GM12878 (cell line): Measurements from ENCODE around the gene ETV6. TPM values are rescaled to one million over a fixed set of nuclear protein-coding genes. Genes with fewer than 3 reads are reported as not detected.

Experiments
- ATAC-seq: fragments of 200-7000 bp; cut with Tn5 transposase; 3 replicates; pipeline ENCODE4 v1.9.1; 2020; ENCODE audit warnings: mild to moderate bottlenecking, moderate library complexity
- BruUV-seq: library from RNA; stranded (reverse); fragments of 400-500 nt; replicated peaks from 2 replicates; lab custom pipeline; 2021; lab: Mats Ljungman, UMichigan
- CTCF ChIA-PET: fragments of 300-600 bp; sonication (Branson Sonifier 250); formaldehyde crosslinking; extraction: SDS; loops from one replicate; lab custom pipeline; 2021; ENCODE audit warnings: inconsistent platforms; lab: Yijun Ruan, JAX
- POLR2A ChIA-PET: fragments of 350-600 bp; formaldehyde crosslinking; extraction: SDS; loops from one replicate; lab custom pipeline; 2021; ENCODE audit warnings: inconsistent platforms; lab: Charles Lee
- RAD21 ChIA-PET: fragments of 300-600 bp; sonication (Branson Sonifier 250); formaldehyde crosslinking; loops from one replicate; lab custom pipeline; 2023; ENCODE audit warnings: antibody characterized with exemption; ENCODE audit not compliant: unreplicated experiment; lab: Charles Lee
- SMC1A ChIA-PET: fragments of 300-600 bp; sonication (Branson Sonifier 250); formaldehyde crosslinking; loops from one replicate; lab custom pipeline; 2023; ENCODE audit not compliant: unreplicated experiment, uncharacterized antibody; lab: Charles Lee
- DNase-seq: peaks from one replicate; pipeline ENCODE4 v3.0.0-alpha.2; 2011; ENCODE audit warnings: low read depth, low spot score
- FAIRE-seq: peaks from 3 replicates; lab custom pipeline; 2011; peaks lifted over from hg19 to GRCh38; lab: Jason Lieb, UNC
- H2AFZ ChIP-seq: 2 replicates; pipeline ENCODE4 v1.6.0; 2011; ENCODE audit warnings: low read depth, low read length, control low read depth; ENCODE audit not compliant: control insufficient read depth
- H3K27ac ChIP-seq: 2 replicates; pipeline ENCODE4 v1.5.1; 2011; ENCODE audit warnings: control low read depth; ENCODE audit not compliant: control insufficient read depth, insufficient read depth
- H3K27me3 ChIP-seq, 2 experiments: replicated peaks in 1 of 2; 2 replicates each; pipeline versions ENCODE4 v1.6.0 to v1.6.1; 2011; ENCODE audit warnings: low read length in 1 of 2; ENCODE audit not compliant: control insufficient read depth in 2 of 2, insufficient read depth in 2 of 2
- H3K36me3 ChIP-seq, 2 experiments: 2 replicates each; pipeline ENCODE4 v1.5.1; 2011; ENCODE audit warnings: low read length in 1 of 2; ENCODE audit not compliant: control insufficient read depth in 2 of 2, insufficient read depth in 2 of 2
- H3K4me1 ChIP-seq: 2 replicates; pipeline ENCODE4 v1.6.1; 2011; ENCODE audit warnings: mild to moderate bottlenecking, low read length, moderate library complexity, mixed read lengths; ENCODE audit not compliant: control insufficient read depth, insufficient read depth
- H3K4me2 ChIP-seq: 2 replicates; pipeline ENCODE4 v1.6.0; 2011; ENCODE audit warnings: control low read depth; ENCODE audit not compliant: control insufficient read depth, insufficient read depth
- H3K4me3 ChIP-seq: fragments of 200-600 bp; sonication (generic); 2 replicates; pipeline ENCODE4 v1.5.1; 2016
- H3K79me2 ChIP-seq: 2 replicates; pipeline ENCODE4 v1.6.0; 2011; ENCODE audit warnings: low read length; ENCODE audit not compliant: control insufficient read depth, insufficient read depth
- H3K9ac ChIP-seq: 2 replicates; pipeline ENCODE4 v1.8.0; 2011; ENCODE audit warnings: low read length, control low read depth, mixed read lengths; ENCODE audit not compliant: control insufficient read depth, insufficient read depth
- H3K9me3 ChIP-seq: replicated peaks from 3 replicates; pipeline ENCODE4 v1.5.1; 2011; ENCODE audit warnings: mild to moderate bottlenecking, low read length; ENCODE audit not compliant: control insufficient read depth, insufficient read depth
- H4K20me1 ChIP-seq: 2 replicates; pipeline ENCODE4 v1.6.0; 2011; ENCODE audit not compliant: control insufficient read depth, insufficient read depth
- EGR1 ChIP-seq, 2 experiments: IDR thresholded peaks; 1 replicate in 1 of 2; 2 replicates in 1 of 2; pipeline ENCODE4 v1.6.1; 2011 to 2012; ENCODE audit warnings: low read depth in 2 of 2, low read length in 2 of 2, borderline replicate concordance in 1 of 2, mild to moderate bottlenecking in 1 of 2, moderate library complexity in 1 of 2
- EP300 ChIP-seq, 2 experiments: fragments of 150-350 bp in 1 of 2; IDR thresholded peaks; 2 replicates each; pipeline ENCODE4 v1.6.1; 2011 to 2012; ENCODE audit warnings: low read depth in 2 of 2, low read length in 2 of 2, borderline replicate concordance in 1 of 2, improper control_type of control experiment in 1 of 2, inconsistent platforms in 1 of 2; ENCODE audit not compliant: control insufficient read depth in 1 of 2
- ETV6 ChIP-seq, 2 experiments: fragments of 450-650 bp in 1 of 2; IDR thresholded peaks in 1 of 2; conservative IDR thresholded peaks in 1 of 2; 2 replicates each; pipeline ENCODE4 v1.6.1; 2014; ENCODE audit warnings: antibody characterized with exemption in 1 of 2, borderline replicate concordance in 1 of 2, low read depth in 1 of 2, mild to moderate bottlenecking in 1 of 2, moderate library complexity in 1 of 2
- GABPA ChIP-seq: IDR thresholded peaks from 2 replicates; pipeline ENCODE4 v1.6.1; 2014; ENCODE audit warnings: antibody characterized with exemption, low read depth, mild to moderate bottlenecking, inconsistent platforms
- SUPT20H ChIP-seq: IDR thresholded peaks from 2 replicates; pipeline ENCODE4 v1.6.1; 2011; ENCODE audit warnings: low read depth, mild to moderate bottlenecking, low read length, moderate library complexity, borderline replicate concordance; ENCODE audit not compliant: control insufficient read depth
- TAF1 ChIP-seq: IDR thresholded peaks from 2 replicates; pipeline ENCODE4 v1.6.1; 2011; ENCODE audit warnings: mild to moderate bottlenecking, low read depth, low read length, borderline replicate concordance
- TCF3 ChIP-seq: IDR thresholded peaks from 2 replicates; pipeline ENCODE4 v1.6.1; 2012; ENCODE audit warnings: low read depth, mild to moderate bottlenecking, low read length, borderline replicate concordance; ENCODE audit not compliant: insufficient read depth
- WRNIP1 ChIP-seq: IDR thresholded peaks from 2 replicates; pipeline ENCODE4 v1.6.1; 2011; ENCODE audit warnings: low read depth, low read length, improper control_type of control experiment, borderline replicate concordance
- YBX1 ChIP-seq: fragments of 450-650 bp; IDR thresholded peaks from 2 replicates; pipeline ENCODE4 v1.6.1; 2016; ENCODE audit warnings: antibody characterized with exemption
- YY1 ChIP-seq: IDR thresholded peaks from 2 replicates; pipeline ENCODE4 v1.6.1; 2011; ENCODE audit warnings: low read depth, mild to moderate bottlenecking, low read length
- ZNF207 ChIP-seq: fragments of 450-650 bp; IDR thresholded peaks from 2 replicates; pipeline ENCODE4 v1.6.1; 2014; ENCODE audit warnings: antibody characterized with exemption, mild to moderate bottlenecking, borderline replicate concordance
- WGBS: methylation state at CpG from one replicate; pipeline ENCODE4 v1.1.6; 2016; ENCODE audit warnings: low lambda C conversion rate; ENCODE audit not compliant: insufficient replicate concordance, insufficient coverage; ENCODE audit errors: missing lambda C conversion rate; 5-methylcytosine and 5-hydroxymethylcytosine counted together
- in situ Hi-C: fragments of 300-500 bp; cut with MboI; formaldehyde crosslinking; loops from 9 replicates; pipeline ENCODE4 v1.14.3; 2018; ENCODE audit warnings: mixed read lengths
- intact Hi-C: fragments of 100-400 bp; cut with micrococcal nuclease; formaldehyde crosslinking; loops from one replicate; pipeline ENCODE4 v1.14.2; 2022; ENCODE audit not compliant: unreplicated experiment
- polyA plus RNA-seq, 11 experiments: library from polyadenylated mRNA; depleted of rRNA in 4 of 11; unstranded in 6 of 11; stranded (reverse) in 5 of 11; fragments of >200 nt; fragmentation: Nextera tagmentation in 4 of 11; fragmentation: Illumina TruSeq in 1 of 11; extraction: Ambion mirVana in 4 of 11; extraction: Trizol in 1 of 11; gene quantifications; 1 replicate in 1 of 11; 2 replicates in 10 of 11; pipeline versions ENCODE4 v1.2.1 to v1.2.3, GENCODE V29; 2011 to 2016; ENCODE audit warnings: inconsistent platforms in 2 of 11, missing spikeins in 2 of 11, low read depth in 1 of 11
- total RNA-seq, 4 experiments: library from RNA; depleted of rRNA in 3 of 4; stranded (reverse); fragments of >200 nt in 3 of 4; fragmentation: Illumina TruSeq in 1 of 4; extraction: Trizol in 1 of 4; gene quantifications; 2 replicates each; pipeline versions ENCODE4 v1.2.1 to v1.2.3, GENCODE V29; 2013 to 2021
- TF ChIP-seq, protein P1 (sequence below): IDR thresholded peaks from 2 replicates; pipeline ENCODE4 v1.6.1; 2012; ENCODE audit warnings: low read depth, low read length, improper control_type of control experiment
- TF ChIP-seq, protein P2 (sequence below): IDR thresholded peaks from 2 replicates; pipeline ENCODE4 v1.6.1; 2011; ENCODE audit warnings: borderline replicate concordance, low read depth, mild to moderate bottlenecking, moderate library complexity, low read length; ENCODE audit not compliant: insufficient read depth, poor library complexity, severe bottlenecking

Gene ETV6
- total and polyA plus RNA-seq, 10 of the 15 experiments (the other 5 are each of a cell fraction or from before 2014, with no cell fraction given) = 6.6 to 74.8 (median 24.6) TPM

DNA sequence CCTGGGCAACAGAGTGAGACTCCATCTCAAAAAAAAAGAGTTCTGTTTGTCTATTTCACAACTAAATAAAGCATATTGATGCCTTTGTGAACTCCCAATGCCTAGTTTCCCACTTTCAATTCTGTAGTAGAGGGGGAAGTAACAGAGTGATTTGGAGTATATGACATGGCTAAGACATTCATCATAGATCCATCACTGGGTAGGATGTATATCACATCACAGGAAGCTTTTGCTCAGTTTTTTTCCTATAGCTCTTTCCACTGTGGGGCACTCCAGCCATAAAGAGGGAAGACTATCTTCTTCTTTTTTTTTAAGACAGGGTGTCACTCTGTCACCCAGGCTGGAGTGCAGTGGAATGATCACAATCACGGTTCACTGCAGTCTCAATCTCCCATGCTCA, 267.3 kb downstream of the ETV6 start:
- FAIRE-seq = no peak
- BruUV-seq = no TSS peak
- Histone ChIP-seq H3K27ac (no peak overlapping the region), H4K20me1 (no peaks in the 10 kb centered on the region), H2AFZ (no peak overlapping the region), H3K4me3 (no peak overlapping the region), H3K79me2 (no peaks in the 10 kb centered on the region), H3K4me2 (no peak overlapping the region), H3K4me1 (no peaks in the 10 kb centered on the region), H3K9me3 (no peaks in the 10 kb centered on the region), H3K9ac (no peak overlapping the region), H3K27me3 (no peaks in the 10 kb centered on the region), H3K36me3 (no peaks in the 10 kb centered on the region)
- RAD21 ChIA-PET = interaction anchor here (1.0 kb wide), 1 partner anchor 117 kb away, joined by 3 read pairs; no protein-coding TSS in a partner anchor
- POLR2A ChIA-PET = no interaction called here
- CTCF ChIA-PET = interaction anchor here (0.6 to 1.6 kb wide), 3 partner anchors 115 to 117 kb away, joined by 3 to 5 read pairs (median 5); no protein-coding TSS in a partner anchor
- no peak for DNase-seq
- SMC1A ChIA-PET = interaction anchor here (0.8 to 1.4 kb wide), 2 partner anchors 62 to 115 kb away, joined by 3 to 8 read pairs; no protein-coding TSS in a partner anchor
- in situ Hi-C loops (no loop called here), intact Hi-C loops (no loop called here)
- TF ChIP-seq WRNIP1 (no peak), EGR1 (IDR thresholded peaks at IDR 0.05; ENCODE audit: borderline replicate concordance in 1 of 2, low read depth in 2 of 2, low read length in 2 of 2) (no peak), EP300 (IDR thresholded peaks at IDR 0.05; ENCODE audit: borderline replicate concordance in 1 of 2, control insufficient read depth in 1 of 2, low read depth in 2 of 2, low read length in 2 of 2) (no peak)
- TF ChIP-seq, protein P1, sequence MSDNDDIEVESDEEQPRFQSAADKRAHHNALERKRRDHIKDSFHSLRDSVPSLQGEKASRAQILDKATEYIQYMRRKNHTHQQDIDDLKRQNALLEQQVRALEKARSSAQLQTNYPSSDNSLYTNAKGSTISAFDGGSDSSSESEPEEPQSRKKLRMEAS = no peak
- 41% methylated on average over 1 of the region's 1 CpG for WGBS
- ATAC-seq = no peak

DNA sequence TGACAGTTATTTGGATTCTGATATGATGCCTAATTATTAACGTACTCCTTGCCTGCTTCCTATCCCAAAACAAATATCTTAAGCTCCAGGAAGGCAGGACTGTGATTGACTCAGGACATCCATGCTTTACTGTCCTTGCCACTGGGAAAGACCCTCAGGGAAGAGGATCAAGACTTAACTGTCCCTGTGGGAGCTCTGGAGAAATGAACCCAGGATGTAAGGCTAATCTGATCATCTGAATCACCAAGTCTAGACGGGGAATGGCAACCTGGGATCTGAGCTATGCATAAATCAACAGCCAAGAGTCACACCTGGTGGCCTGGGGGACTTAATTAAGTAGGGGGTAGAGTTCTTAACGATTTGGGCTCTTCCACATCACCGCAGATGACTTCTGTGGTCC, 268.0 kb downstream of the ETV6 start:
- Histone ChIP-seq H4K20me1 (no peaks in the 10 kb centered on the region), H3K27ac (no peak overlapping the region), H3K9me3 (no peaks in the 10 kb centered on the region), H3K79me2 (no peaks in the 10 kb centered on the region), H3K4me2 (no peak overlapping the region), H3K4me1 (no peaks in the 10 kb centered on the region), H3K9ac (no peak overlapping the region), H3K27me3 (no peaks in the 10 kb centered on the region), H2AFZ (no peak overlapping the region), H3K4me3 (no peak overlapping the region), H3K36me3 (no peaks in the 10 kb centered on the region)
- WGBS = 35% methylated on average over 4 of the region's 4 CpGs
- no peak for ATAC-seq
- no TSS peak for BruUV-seq
- FAIRE-seq = no peak
- RAD21 ChIA-PET = interaction anchor here (1.0 kb wide), 1 partner anchor 116 kb away, joined by 3 read pairs; no protein-coding TSS in a partner anchor
- CTCF ChIA-PET = interaction anchor here (1.1 to 1.6 kb wide), 2 partner anchors 115 to 116 kb away, joined by 5 read pairs; no protein-coding TSS in a partner anchor
- intact Hi-C loops = no loop called here
- in situ Hi-C loops = no loop called here
- DNase-seq = no peak
- POLR2A ChIA-PET = interaction anchor here (0.6 kb wide), 1 partner anchor 27 kb away, joined by 4 read pairs; no protein-coding TSS in a partner anchor
- SMC1A ChIA-PET = interaction anchor here (0.8 to 1.5 kb wide), 3 partner anchors 62 to 115 kb away, joined by 3 to 8 read pairs (median 3); no protein-coding TSS in a partner anchor
- TF ChIP-seq GABPA = no peak
- TF ChIP-seq WRNIP1 = no peak
- TF ChIP-seq TCF3 = no peak
- TF ChIP-seq YBX1 = no peak
- TF ChIP-seq, protein P2, sequence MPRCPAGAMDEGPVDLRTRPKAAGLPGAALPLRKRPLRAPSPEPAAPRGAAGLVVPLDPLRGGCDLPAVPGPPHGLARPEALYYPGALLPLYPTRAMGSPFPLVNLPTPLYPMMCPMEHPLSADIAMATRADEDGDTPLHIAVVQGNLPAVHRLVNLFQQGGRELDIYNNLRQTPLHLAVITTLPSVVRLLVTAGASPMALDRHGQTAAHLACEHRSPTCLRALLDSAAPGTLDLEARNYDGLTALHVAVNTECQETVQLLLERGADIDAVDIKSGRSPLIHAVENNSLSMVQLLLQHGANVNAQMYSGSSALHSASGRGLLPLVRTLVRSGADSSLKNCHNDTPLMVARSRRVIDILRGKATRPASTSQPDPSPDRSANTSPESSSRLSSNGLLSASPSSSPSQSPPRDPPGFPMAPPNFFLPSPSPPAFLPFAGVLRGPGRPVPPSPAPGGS = no peak
- TF ChIP-seq SUPT20H = no peak
- no peak for TF ChIP-seq ZNF207
- no peak for TF ChIP-seq TAF1
- TF ChIP-seq ETV6 (conservative IDR thresholded peaks at IDR 0.05 in 1 of 2, IDR thresholded peaks at IDR 0.05 in 1 of 2; ENCODE audit: borderline replicate concordance in 1 of 2, low read depth in 1 of 2) = no peak
- TF ChIP-seq YY1 = no peak
